GM21360 (cell line): ENCODE results near the gene MARCOL.

Experiments
- ATAC-seq: cut with Tn5 transposase; IDR thresholded peaks from one replicate; pipeline ENCODE4 v1.9.1; 2021; ENCODE audit warnings: mild to moderate bottlenecking, moderate library complexity; ENCODE audit not compliant: unreplicated experiment

Gene MARCOL, protein sequence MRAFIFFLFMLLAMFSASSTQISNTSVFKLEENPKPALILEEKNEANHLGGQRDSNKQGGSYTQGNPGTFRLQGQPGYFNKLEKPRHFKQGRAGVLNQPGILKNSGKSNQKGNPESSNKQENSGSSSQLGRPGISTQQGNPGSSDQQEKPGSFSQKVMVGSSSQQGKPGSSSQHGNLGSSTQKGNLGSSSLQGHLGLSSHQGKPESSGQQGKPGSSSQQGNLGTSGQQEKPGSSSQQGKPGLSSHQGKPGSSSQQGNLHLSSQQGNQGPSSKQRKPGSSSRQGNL

DNA sequence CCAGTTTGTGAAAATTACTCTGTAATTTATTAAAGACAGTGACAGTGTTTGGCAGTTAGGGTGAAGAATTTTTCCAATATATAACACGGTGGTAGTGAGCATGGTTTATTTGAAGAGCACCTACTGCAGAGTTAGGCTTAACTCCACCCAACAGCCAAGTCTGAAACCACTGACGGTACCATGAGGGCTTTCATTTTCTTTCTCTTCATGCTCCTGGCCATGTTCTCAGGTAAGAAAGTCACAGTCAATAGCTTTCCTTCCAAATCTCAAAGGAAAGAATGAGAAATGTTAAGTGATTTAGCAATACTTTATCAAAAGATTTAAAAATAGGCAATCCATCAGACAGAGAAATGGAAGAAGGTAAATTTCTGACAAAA lies at the start of gene MARCOL:
MARCOL (plus strand) TSS at position 108 of the 377 bp plus-strand sequence; CDS start at position 181, 73 bp downstream.
- no peak for ATAC-seq

DNA sequence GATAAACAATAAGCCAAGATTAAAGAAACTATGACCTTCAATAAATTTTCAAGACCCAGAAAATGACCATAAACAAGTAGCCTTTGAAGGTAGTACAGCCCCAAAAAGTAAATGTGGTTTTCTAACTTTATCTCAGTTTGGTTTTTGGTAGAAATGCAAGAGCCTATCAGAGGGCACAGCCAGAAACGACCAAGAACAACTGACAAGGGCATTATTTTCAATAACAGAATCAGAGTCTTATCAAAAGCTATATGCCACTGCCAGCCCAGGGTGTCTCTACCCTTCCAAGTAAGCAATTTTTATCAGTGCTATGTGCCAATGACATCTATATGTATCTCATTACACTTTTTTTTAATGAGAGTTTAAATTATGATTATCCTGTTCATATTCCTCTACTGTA lies 47.3 kb upstream of the MARCOL start:
- ATAC-seq = no peak

DNA sequence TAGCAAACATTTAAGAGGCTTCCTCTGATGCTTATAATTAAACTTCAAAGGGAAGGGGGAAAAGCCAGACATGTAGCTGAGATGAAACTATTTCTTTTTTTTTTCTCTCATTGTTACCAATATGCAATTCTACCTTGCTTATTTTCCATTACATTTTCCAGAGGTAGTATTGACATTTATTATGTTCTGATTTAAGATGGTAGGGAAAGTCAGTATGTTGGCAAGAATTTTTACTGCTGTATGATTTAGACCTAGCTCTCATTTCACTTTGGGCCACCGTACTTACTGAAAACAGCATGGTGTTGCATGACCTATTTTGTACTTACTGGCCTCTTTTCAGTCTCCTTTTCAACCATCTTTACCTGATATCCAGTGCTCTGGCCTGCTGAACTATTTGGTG lies 45.1 kb upstream of the MARCOL start:
- no peak for ATAC-seq

DNA sequence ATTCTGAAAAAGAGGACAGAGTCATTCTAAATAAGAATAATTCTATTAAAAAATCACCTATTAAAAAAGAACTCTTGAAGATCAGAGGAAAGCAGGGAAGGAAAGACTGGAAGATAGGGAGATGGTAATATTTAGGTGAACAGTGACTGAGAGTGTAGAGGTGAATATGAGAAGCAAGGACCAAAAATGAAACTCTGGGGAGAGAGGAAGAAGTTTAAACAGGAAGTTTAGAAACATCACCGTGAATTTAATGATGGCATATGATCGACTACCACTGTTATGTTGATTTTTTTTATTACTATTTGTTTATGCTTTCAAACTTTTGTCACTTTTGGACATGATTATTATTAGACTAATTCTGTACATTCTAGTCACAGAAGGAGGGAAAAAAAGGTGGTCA lies 37.2 kb upstream of the MARCOL start:
- no peak for ATAC-seq

DNA sequence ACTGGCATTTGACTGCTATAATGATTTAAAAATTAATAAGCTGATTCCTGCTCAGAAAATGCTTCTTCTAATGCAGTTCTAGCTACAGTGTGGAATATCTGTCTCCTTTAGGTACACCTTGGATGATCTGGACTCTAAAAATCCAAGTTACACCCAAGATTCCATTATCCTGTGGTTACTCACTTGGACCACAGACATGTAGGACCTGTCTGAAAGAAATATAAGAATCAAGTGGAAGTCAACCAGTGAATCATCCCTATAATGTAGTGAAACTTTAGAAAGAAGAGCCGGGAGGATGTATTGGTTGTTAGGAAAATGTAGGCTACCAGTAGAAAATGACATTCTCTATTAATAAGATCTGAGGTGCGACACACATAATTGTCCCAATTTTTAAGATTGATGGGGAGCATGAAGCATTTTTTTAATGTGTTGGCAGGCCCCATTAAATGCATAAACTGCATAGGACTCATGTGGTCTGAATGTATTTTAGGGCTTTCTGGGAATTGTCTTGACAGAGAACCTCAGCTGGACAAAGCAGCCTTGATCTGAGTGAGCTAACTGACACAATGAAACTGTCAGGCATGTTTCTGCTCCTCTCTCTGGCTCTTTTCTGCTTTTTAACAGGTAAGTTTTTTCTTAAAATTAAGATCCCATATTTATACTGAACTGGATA lies 35.7 kb upstream of the MARCOL start, which contains the start of gene SPINK6:
SPINK6 (plus strand) TSS at position 512 of the 673 bp plus-strand sequence; CDS start at position 567, 55 bp downstream.
- ATAC-seq = no peak

DNA sequence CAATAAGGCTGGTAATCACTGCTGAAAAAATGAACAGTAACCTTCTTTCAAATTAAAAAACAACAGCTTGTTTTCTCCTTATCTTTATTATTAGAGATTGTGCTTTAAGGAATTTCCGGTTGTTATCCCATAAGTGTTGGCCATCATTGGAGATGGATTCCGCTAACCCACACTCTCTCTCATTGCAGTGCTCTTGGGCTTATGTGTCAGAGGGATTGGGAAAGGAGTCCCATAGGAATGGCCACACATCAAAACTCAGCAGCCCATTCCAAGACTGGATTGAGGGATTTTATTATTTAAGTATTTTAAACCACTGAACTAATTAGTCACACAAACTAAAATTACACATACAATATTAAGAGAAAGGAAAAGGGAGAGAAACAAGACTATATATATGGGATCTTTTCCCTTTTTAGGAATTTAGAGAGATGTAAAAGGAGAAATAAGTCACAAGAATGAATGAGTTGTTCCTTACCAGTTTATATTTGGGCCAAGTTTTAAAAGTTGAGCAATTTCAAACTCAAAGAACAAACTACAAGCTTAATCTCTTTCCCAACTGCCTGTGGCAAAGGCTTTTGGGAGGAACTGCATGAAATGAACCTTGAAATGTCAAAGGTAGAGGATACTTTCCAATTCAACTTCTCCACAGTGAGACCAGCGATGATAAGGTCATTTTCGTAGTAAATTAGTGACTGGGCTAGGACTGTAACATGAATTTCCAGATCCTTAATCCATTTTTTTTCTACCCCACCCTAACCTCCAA lies 33.1 kb upstream of the MARCOL start:
- ATAC-seq = no peak

DNA sequence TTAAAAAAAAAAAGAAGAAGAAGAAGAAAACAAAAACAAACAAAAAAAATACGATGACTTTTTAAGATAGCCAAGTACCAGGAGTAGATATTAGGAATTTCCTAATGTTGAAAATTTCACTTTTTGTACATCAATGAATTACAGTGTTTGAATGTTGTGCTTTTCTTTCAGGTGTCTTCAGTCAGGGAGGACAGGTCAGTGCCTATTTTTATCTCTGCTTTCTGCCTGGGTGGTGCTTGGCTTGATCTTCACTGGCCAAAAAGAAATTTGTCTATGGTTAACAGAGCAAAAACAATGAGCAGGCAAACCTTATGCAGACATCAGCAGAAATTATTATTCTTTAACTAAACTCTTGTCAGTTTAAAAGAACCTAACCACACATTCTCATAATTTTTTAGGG lies 32.5 kb upstream of the MARCOL start:
- ATAC-seq = no peak

DNA sequence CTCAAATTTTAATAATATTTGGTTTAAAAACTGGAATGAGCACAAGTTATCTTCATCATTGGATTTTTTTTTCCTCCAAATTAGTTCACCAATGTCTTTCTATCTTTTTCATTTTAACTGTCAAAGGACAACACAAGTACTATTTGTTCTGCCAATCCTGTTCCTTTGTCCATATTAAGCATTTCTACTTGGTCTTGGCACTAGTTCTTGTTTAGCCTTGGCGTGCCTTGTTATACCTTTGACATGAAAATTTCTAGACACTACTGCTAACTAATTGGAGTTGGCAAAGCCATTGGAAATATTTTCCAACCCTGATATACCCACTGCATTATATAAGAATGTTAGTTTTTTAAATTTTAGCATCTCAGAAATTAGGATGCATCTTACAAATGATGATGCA lies 31.7 kb upstream of the MARCOL start:
- no peak for ATAC-seq

DNA sequence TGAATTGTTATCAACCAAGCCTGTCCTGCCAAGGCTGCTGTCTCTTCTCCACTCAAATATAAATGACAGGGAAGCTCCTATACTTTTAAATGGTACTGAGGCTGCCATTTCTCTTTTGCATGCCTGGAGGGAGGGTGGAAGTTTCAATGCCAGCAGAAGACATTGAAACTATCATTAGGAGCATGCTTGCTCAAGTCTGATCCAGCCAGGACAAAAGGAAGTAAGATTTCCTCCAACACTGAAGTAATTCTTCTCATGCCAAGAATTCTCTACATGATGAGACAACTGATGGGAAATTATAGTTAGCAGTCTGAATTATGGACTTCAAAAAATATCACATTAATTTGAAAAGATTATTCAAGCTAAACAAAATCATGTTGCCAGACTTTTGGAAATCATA lies 30.1 kb upstream of the MARCOL start:
- ATAC-seq = no peak

DNA sequence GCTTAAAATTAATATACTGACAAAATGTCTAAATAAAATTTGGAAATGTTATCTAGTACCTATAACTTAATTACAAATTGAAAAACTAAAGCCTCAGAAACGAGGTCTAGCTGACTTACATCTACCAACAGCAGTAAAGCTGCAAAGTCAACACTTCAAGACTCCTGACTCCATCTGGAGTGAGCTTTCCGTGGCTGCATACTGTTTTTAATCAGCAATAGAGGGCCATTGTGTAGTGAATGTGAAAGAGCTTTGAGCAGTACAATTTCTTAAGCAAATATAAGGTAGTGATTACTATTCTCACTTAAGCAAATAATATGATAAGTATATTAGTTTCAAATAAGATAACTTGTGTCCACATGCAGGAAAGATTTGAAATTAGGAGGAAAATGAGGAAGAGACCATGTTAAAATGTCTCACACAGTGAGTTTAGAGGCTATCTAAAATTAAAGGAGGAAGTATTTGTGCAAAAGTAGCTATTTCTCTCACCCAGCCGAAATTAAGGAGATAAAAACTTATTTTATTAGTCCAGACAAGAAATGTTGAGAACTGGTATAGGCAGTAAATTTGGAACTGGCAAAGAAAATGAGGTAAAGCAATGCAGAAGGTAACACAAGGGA lies 29.1 kb upstream of the MARCOL start:
- no peak for ATAC-seq

DNA sequence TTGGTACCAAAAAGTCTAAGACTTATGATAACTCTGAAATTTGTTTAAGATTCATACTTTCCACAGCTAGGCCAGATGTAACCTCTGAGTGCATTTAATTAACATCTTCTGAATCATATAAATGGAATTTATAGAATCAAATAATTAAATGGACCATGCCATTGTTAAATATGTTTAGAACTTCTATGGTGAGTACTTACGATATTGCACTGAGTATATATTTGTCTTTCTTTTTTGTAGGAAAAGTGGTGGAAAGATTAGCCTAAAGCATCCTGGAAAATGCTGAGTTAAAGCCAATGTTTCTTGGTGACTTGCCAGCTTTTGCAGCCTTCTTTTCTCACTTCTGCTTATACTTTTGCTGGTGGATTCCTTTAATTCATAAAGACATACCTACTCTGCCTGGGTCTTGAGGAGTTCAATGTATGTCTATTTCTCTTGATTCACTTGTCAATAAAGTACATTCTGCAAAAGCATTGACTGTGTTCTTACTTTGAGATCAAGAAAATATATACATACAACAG lies 23.6 kb upstream of the MARCOL start:
- no peak for ATAC-seq

DNA sequence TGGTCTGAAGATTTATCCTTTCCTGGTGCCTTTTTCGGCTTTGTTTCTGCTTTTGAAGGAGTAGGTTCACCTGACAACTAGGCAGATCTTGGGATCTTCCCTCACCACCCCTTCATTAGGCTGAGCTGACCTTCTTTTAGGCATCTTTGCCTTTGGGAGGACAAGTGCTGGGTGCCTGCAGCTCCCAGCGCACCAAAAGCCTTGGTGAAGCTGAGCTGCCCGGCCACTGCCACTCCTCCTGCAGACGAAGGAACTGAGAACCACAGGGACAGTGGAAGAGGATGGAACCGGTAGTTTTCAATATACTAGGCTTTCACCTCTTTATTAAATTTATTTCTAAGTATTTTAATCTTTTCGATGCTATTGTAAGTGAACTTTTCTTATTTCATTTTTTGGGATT lies 16.8 kb upstream of the MARCOL start:
- no peak for ATAC-seq

DNA sequence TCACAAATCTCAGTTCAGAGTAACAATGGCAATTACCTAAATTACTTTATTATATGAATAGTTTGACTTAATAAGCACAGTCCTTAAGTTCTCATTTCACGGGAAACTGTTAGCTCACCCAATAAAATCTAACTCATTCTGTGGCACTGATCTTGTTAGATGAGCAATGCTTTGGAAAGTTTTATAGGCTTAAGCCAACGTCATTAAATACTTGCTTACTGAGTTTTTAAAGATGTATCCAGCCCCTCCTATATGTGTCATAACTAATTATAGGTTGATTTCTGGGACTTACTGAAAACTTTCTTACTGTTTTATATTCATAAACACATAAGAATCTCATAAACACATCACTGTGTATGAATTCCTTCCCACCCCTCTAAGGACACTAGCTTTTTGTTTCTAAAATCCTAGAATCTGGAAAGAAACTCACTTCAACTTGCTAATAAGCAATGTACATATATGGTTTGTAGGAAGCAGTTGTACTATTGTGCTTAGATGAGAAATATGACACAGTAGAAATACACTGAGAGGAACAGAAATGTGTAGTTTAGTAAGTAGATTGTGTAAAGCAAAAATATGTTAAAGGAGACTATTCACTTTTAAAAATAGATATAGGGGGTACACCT lies 14.1 kb upstream of the MARCOL start:
- ATAC-seq = no peak

DNA sequence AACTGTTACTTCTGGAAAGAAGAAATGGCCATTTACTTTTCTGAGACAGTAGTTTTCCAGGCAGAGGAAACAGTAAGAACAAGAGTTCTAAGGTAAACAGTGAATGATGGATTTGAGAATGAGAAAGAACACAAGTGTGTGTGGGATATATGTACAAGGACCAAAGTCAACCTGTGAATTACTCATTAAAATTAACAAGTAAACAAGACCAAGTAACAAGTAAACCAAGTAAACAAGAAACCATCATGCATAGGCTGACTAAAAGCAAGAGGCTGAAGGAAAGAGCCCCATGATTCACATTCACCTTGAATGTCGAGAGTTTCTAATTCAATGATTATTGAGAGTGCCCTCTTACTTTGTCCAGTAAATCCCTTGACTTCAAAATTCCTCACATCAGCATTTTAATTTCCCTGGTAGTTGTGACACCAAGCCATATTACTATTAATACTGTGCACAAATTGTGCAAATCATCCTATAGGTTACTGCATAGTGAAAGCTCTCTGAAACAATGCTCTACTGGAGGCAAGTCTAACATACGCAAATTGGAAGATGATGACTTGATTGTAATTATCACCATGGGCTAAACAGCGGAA lies 9.8 kb upstream of the MARCOL start:
- no peak for ATAC-seq

DNA sequence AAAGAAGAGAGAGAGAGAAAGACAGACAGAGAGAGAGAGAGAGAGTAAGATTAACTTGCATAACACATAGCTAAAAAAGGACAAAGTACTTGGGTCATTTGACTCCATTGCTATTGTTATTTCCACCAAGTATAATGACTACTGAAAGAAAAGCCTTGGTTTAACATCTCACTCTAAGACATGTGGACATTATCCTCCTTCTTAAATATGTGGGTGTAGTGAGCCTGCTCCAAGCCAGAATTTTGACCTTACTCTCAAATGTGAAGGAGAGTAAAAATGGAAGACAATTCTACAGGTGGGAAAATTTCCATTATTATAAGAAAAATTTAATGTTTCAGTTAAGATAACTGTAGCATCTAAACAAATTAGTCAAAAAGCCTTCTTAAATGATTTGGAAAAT lies 8.5 kb upstream of the MARCOL start:
- ATAC-seq = no peak

DNA sequence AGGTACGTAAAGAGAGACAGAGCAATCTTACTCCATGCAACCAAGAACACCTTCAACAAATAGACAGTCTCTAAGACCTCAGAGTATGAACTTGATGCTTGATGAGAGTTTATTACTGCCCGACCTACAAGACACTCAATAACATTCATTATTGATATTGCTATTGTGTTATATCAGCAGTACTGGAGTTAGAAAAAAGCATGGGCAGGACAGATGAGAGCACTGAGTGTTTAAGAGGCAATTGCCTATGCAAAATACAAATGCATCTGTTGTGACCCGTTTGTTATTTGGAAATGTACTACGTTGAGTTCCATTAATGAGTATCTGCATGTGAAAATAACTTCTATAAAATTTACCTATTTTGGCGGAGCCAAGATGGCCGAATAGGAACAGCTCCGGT lies 8.1 kb upstream of the MARCOL start:
- no peak for ATAC-seq

DNA sequence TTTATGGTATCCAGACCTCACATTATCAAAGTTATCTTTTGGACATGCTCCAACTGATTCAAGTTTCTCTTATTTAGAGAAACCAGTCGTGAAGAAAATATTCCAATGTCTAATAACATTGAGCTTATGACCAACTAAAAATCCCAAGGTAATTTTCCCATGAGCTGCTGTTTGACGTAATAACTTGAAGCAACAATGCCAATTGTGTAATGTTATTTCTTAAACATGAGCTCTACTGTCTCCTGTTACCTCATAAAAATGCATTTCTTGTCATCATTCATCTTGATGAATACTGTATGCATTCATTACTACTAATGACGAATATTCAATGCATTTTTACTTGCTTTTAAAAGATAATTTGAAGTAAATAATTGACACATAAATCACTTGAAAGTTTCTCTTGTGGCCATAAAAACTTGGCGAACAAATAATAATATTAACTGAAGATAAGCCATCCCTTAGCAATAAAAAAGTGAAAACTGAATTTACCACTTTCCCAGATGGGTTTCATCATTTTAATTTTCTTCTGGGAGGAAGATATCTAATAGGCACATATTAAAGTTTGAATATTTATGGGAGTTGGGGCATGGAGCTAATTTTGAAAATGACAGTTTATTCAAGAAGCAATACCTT lies 424 bp upstream of the MARCOL start:
- no peak for ATAC-seq

DNA sequence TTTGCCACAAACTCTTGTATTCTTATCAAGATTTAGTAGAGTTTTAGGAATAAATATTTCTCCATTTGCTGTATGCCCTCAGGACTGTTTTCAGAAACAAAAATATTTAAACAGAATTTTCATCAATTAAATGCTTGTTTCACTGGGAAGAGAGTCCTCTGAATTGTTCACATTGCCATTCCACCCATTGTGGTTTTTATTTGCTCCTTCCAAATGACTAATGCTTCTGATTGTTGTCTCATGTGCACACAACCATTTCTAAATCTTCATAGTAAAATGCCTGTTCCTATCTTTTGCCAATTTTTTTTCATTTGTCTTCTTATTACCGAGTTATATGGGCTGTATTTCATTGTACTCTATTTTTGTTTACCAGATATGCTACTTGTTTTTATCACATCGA lies 10.6 kb downstream of the MARCOL start:
- no peak for ATAC-seq

DNA sequence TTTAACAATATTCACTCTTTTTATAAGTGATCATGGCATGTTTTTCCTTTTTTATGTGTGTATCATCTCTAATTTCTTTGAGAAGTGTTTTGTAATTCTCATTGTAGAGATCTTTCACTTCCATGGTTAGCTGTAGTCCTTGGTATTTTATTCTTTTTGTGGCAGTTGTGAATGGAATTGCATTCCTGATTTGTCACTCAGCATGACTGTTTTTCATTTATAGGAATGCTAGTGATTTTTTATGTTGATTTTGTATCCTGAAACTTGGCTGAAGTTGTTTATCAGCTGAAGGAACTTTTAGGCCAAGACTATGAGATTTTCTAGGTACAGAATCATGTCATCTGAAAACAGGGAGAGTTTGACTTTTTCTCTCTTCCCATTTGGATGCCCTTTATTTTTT lies 17.1 kb downstream of the MARCOL start:
- no peak for ATAC-seq

DNA sequence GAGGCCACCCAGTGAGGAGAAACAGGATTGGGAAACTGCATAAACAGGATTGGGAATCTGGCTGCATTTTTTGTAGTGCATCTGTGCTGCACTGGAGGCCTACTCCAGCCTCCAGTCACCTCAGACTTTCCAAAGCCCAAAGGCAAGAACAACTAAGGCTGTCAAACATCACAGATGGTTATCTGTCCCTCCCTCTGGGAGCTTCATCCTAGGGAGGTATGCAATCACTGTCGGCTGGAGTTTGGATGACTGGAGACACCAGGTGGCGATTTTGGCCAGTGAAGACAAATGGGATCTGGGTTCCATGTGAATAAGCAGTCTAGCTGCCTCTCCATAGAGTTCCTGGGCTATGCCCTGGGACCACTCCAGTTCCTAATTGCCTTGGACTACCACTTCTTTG lies 21.0 kb downstream of the MARCOL start:
- no peak for ATAC-seq
